GM23338 (cell line): ENCODE data around the gene DDX39B. TPM values are rescaled to one million over a fixed set of nuclear protein-coding genes. Genes with fewer than 3 reads are reported as not detected.

ENCODE experiments used
- ATAC-seq: fragments of 200-7000 bp; cut with Tn5 transposase; 3 replicates; pipeline ENCODE4 v1.9.1; 2020
- DNase-seq: peaks from one replicate; pipeline ENCODE4 v3.0.0-alpha.2; 2015; ENCODE audit warnings: low spot score
- H2AFZ ChIP-seq: fragments of 200-600 bp; sonication (generic); 2 replicates; pipeline ENCODE4 v1.8.0; 2016; ENCODE audit warnings: antibody characterized with exemption, mild to moderate bottlenecking, moderate library complexity
- H3F3A ChIP-seq: fragments of 200-600 bp; sonication (generic); replicated peaks from 2 replicates; pipeline ENCODE4 v1.8.0; 2017; ENCODE audit warnings: antibody characterized with exemption, mixed run types, low read depth
- H3K27ac ChIP-seq: fragments of 200-600 bp; sonication (generic); 2 replicates; pipeline ENCODE4 v1.6.1; 2016; ENCODE audit warnings: low read depth
- H3K27me3 ChIP-seq: fragments of 200-600 bp; sonication (generic); 2 replicates; pipeline ENCODE4 v1.8.0; 2016; ENCODE audit warnings: mild to moderate bottlenecking, mixed run types, moderate library complexity; ENCODE audit not compliant: insufficient read depth
- H3K36me3 ChIP-seq: fragments of 200-600 bp; sonication (generic); 2 replicates; pipeline ENCODE4 v1.8.0; 2016; ENCODE audit warnings: mild to moderate bottlenecking; ENCODE audit not compliant: insufficient read depth
- H3K4me1 ChIP-seq: fragments of 200-600 bp; sonication (generic); 2 replicates; pipeline ENCODE4 v1.8.0; 2016; ENCODE audit warnings: mild to moderate bottlenecking, moderate library complexity; ENCODE audit not compliant: insufficient read depth
- H3K4me2 ChIP-seq: fragments of 200-600 bp; sonication (generic); 2 replicates; pipeline ENCODE4 v1.7.1; 2017; ENCODE audit warnings: mixed run types
- H3K4me3 ChIP-seq: fragments of 200-600 bp; sonication (generic); 2 replicates; pipeline ENCODE4 v1.6.1; 2016; ENCODE audit warnings: mixed run types
- H3K79me2 ChIP-seq: fragments of 200-600 bp; sonication (generic); replicated peaks from 2 replicates; pipeline ENCODE4 v1.8.0; 2017; ENCODE audit warnings: mild to moderate bottlenecking; ENCODE audit not compliant: insufficient read depth
- H3K9me2 ChIP-seq: fragments of 200-600 bp; sonication (generic); 2 replicates; pipeline ENCODE4 v1.8.0; 2017; ENCODE audit not compliant: insufficient read depth
- H4K20me1 ChIP-seq: fragments of 200-600 bp; sonication (generic); replicated peaks from 2 replicates; pipeline ENCODE4 v1.8.0; 2017; ENCODE audit warnings: mild to moderate bottlenecking; ENCODE audit not compliant: insufficient read depth
- H3K27ac Mint-ChIP-seq: 2 replicates; pipeline ENCODE4 v1.8.0; 2020; ENCODE audit warnings: inconsistent platforms, mild to moderate bottlenecking, moderate library complexity, mixed read lengths
- H3K27me3 Mint-ChIP-seq: 3 replicates; pipeline ENCODE4 v1.8.0; 2022; ENCODE audit warnings: low read depth, mild to moderate bottlenecking, moderate library complexity, mixed read lengths, inconsistent platforms; ENCODE audit not compliant: insufficient read depth, poor library complexity
- H3K36me3 Mint-ChIP-seq: 3 replicates; pipeline ENCODE4 v1.8.0; 2021; ENCODE audit warnings: low read depth, mild to moderate bottlenecking, inconsistent platforms, moderate library complexity, mixed read lengths
- H3K4me1 Mint-ChIP-seq: 3 replicates; pipeline ENCODE4 v1.8.0; 2020; ENCODE audit warnings: mild to moderate bottlenecking, inconsistent platforms, mixed read lengths
- H3K4me3 Mint-ChIP-seq: 3 replicates; pipeline ENCODE4 v1.8.0; 2021; ENCODE audit warnings: moderate library complexity, mild to moderate bottlenecking, inconsistent platforms, mixed read lengths
- H3K9me3 Mint-ChIP-seq: 3 replicates; pipeline ENCODE4 v1.8.0; 2020; ENCODE audit warnings: moderate library complexity, mild to moderate bottlenecking, inconsistent platforms, mixed read lengths
- ETS1 ChIP-seq: IDR thresholded peaks from 2 replicates; pipeline ENCODE4 v1.6.1; 2016; ENCODE audit warnings: antibody characterized with exemption
- EZH2phosphoT487 ChIP-seq: fragments of 200-600 bp; sonication (generic); IDR thresholded peaks from one replicate; pipeline ENCODE4 v1.8.1; 2018; ENCODE audit warnings: antibody characterized with exemption; ENCODE audit not compliant: unreplicated experiment
- JUNB ChIP-seq: IDR thresholded peaks from one replicate; pipeline ENCODE4 v1.6.1; 2016; ENCODE audit warnings: antibody characterized with exemption; ENCODE audit not compliant: unreplicated experiment
- NANOG ChIP-seq: IDR thresholded peaks from 2 replicates; pipeline ENCODE4 v1.6.1; 2016; ENCODE audit warnings: antibody characterized with exemption, borderline replicate concordance
- POLR2AphosphoS5 ChIP-seq: IDR thresholded peaks from 2 replicates; pipeline ENCODE4 v1.6.1; 2016; ENCODE audit warnings: antibody characterized with exemption, low read depth
- REST ChIP-seq: IDR thresholded peaks from one replicate; pipeline ENCODE4 v1.6.1; 2018; ENCODE audit warnings: antibody characterized with exemption; ENCODE audit not compliant: unreplicated experiment
- STAT1 ChIP-seq: IDR thresholded peaks from one replicate; pipeline ENCODE4 v1.6.1; 2016; ENCODE audit warnings: antibody characterized with exemption; ENCODE audit not compliant: unreplicated experiment
- ZNF462 ChIP-seq: fragments of 250-450 bp; sonication (Bioruptor Pico); IDR thresholded peaks from 2 replicates; pipeline ENCODE4 v1.5.0; 2020; ENCODE audit warnings: mild to moderate bottlenecking, moderate library complexity
- polyA plus RNA-seq: library from polyadenylated mRNA; unstranded; fragments of >200 nt; fragmentation: Nextera tagmentation; extraction: Ambion mirVana; gene quantifications from 2 replicates; pipeline ENCODE4 v1.2.1, GENCODE V29; 2016
- total RNA-seq: library from RNA; depleted of rRNA; stranded (reverse); fragments of >200 nt; shearing (Covaris generic); gene quantifications from 2 replicates; pipeline ENCODE4 v1.2.3, GENCODE V29; 2014

The DDX39B gene
- total and polyA plus RNA-seq, 2 experiments from 2014 or later, result 341 to 849 TPM

GRCh38 chr6:31543639-31544038 is 1.8 kb upstream of the DDX39B start:
- Histone ChIP-seq H3K27me3 (no peaks in the 10 kb centered on the region), H2AFZ (no peak overlapping the region), H3K9me2 (no peaks in the 10 kb centered on the region), H3F3A (peaks cover 18% of the 10 kb centered on the region), H3K79me2 (peaks cover 44% of the 10 kb centered on the region), H4K20me1 (peaks cover 23% of the 10 kb centered on the region), H3K27ac (no peak overlapping the region), H3K4me1 (peaks cover 29% of the 10 kb centered on the region), H3K4me3 (no peak overlapping the region), H3K4me2 (no peak overlapping the region), H3K36me3 (peaks cover 22% of the 10 kb centered on the region)
- TF ChIP-seq JUNB (no peak), STAT1 (no peak), ZNF462 (CRISPR knock-in tag) (no peak), NANOG (no peak), POLR2AphosphoS5 (no peak)
- Mint-ChIP-seq H3K27ac (no peak overlapping the region), H3K9me3 (no peaks in the 10 kb centered on the region; the same call in 2 of the 3 replicates), H3K36me3 (peaks cover 35% of the 10 kb centered on the region), H3K27me3 (peaks cover 19% of the 10 kb centered on the region), H3K4me3 (no peak overlapping the region; the same call in 2 of the 3 replicates), H3K4me1 (peaks cover 37% of the 10 kb centered on the region)
- ATAC-seq (no peak), DNase-seq (no peak)

GRCh38 chr6:31541059-31541657 is 645 bp downstream of the DDX39B start:
- peaks cover 27% of the 10 kb centered on the region for H3K4me1 ChIP-seq
- no peaks in the 10 kb centered on the region; the same call in 2 of the 3 replicates for H3K9me3 Mint-ChIP-seq
- H3K27ac Mint-ChIP-seq, result peak overlapping the region; percentile 99
- peaks cover 28% of the 10 kb centered on the region for H3F3A ChIP-seq
- peaks cover 42% of the 10 kb centered on the region for H3K36me3 ChIP-seq
- peak overlapping the region; percentile 99 for H3K27ac ChIP-seq
- H3K4me1 Mint-ChIP-seq, result peaks cover 44% of the 10 kb centered on the region
- H3K9me2 ChIP-seq, result no peaks in the 10 kb centered on the region
- peak; percentile 12 for ATAC-seq
- H3K79me2 ChIP-seq, result peaks cover 63% of the 10 kb centered on the region
- no peaks in the 10 kb centered on the region for H3K27me3 ChIP-seq
- peak overlapping the region; percentile 80 for H3K4me3 ChIP-seq
- H2AFZ ChIP-seq, result no peak overlapping the region
- no peak for TF ChIP-seq REST
- TF ChIP-seq ETS1, result no peak
- TF ChIP-seq EZH2phosphoT487, result no peak
- peak overlapping the region; percentile 94 for H3K4me2 ChIP-seq
- peaks cover 48% of the 10 kb centered on the region for H4K20me1 ChIP-seq
- peak; percentile 72 for DNase-seq
- peaks cover 19% of the 10 kb centered on the region for H3K27me3 Mint-ChIP-seq
- peak overlapping the region; percentile 98 for H3K4me3 Mint-ChIP-seq
- H3K36me3 Mint-ChIP-seq, result peaks cover 56% of the 10 kb centered on the region
